VCaP (cell line): Measurements from ENCODE around the gene SPOUT1.
"Not testable (repeated sequence)": the region's sequence is repeated elsewhere in the genome, so short reads cannot be mapped to it uniquely, and the experiment has no call there.

Source experiments
- H3K27ac ChIP-seq: fragments of 450-650 bp; 2 replicates; pipeline ENCODE4 v1.5.1; 2017
- CTCF ChIP-seq: fragments of 450-650 bp; conservative IDR thresholded peaks from 2 replicates; pipeline ENCODE4 v1.5.1; 2017; ENCODE audit warnings: mild to moderate bottlenecking, moderate library complexity

The SPOUT1 gene

GRCh38 chr9:128860937-128861336, 31.3 kb upstream of the SPOUT1 start:
- H3K27ac ChIP-seq = no peak overlapping the region; the same call in 1 of the 2 replicates
- no peak for TF ChIP-seq CTCF

GRCh38 chr9:128858476-128858875, 28.9 kb upstream of the SPOUT1 start:
- H3K27ac ChIP-seq = not testable (repeated sequence)

DNA sequence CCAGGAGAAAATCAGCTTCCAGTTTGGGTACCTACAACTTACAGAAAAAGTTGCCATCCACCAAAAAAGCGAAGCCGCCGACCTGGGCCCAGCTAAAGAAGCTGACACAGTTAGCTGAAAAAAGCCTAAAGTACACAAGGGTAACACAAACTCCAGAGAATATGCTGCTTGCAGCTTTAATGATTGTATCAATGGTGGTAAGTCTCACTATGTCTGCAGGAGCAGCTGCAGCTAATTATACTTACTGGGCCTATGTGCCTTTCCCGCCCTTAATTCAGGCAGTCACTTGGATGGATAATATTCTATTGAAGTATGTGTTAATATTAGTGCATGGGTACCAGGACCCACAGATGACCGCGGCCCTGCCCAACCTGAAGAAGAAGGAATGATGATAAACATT, 24.9 kb upstream of the SPOUT1 start:
- peak overlapping the region; percentile 91 for H3K27ac ChIP-seq

DNA sequence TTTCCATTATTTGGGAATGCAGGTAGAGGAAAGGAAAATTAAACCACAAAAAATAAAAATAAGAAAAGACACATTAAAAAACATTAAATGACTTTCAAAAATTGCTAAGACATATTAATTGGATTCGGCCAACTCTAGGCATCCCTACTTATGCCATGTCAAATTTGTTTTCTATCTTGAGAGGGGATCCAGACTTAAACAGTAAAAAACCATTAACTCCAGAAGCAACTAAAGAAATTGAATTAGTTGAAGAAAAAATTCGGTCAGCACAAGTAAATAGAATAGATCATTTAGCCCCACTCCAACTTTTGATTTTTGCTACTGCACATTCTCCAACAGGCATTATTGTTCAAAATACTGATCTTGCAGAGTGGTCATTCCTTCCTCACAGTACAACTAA, 23.1 kb upstream of the SPOUT1 start:
- peak overlapping the region; percentile 91 for H3K27ac ChIP-seq

GRCh38 chr9:128851779-128852600, 22.4 kb upstream of the SPOUT1 start:
- TF ChIP-seq CTCF = peak; percentile 86
- H3K27ac ChIP-seq = peak overlapping the region; percentile 91

DNA sequence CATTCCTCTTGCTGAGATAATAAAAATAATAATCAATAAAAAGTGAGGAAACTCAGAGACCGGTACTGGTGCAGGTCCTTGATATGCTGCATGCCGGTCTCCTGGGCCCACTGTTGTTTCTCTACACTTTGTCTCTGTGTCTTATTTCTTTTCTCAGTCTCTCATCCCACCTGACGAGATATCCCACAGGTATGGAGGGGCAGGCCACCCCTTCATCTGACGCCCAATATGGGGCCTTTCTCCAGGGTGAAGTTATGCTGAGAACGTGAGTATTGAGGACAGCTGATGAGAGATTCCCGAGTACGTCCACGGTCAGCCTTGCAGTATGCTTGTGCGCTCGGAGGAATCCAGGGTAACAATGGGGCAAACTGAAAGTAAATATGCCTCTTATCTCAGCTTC, 21.4 kb upstream of the SPOUT1 start:
- H3K27ac ChIP-seq = not testable (repeated sequence)

GRCh38 chr9:128847803-128848202, 18.2 kb upstream of the SPOUT1 start:
- no peak for TF ChIP-seq CTCF
- H3K27ac ChIP-seq = no peak overlapping the region

GRCh38 chr9:128846680-128847030, 17.1 kb upstream of the SPOUT1 start:
- no peak overlapping the region for H3K27ac ChIP-seq

GRCh38 chr9:128845186-128845931, 15.8 kb upstream of the SPOUT1 start:
- no peak overlapping the region for H3K27ac ChIP-seq
- no peak for TF ChIP-seq CTCF

More at GRCh38 chr9:128846680-128847030, 17.1 kb upstream of the SPOUT1 start:
- TF ChIP-seq CTCF = no peak

DNA sequence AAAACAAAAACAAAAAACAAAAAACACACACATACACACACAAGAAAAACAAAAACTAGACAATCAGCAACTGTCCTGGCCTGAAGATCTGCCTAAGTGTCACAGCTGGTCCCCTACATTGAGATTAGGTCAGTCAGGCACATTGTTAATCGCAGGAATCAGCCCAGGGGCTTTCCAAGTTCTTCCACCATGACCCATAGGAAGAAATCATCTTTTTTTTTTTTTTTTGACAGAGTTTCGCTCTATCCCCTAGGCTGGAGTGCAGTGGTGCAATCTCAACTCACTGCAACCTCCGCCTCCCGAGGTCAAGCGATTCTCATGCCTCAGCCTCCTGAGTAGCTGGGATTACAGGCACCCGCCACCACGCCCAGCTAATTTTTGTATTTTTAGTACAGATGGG, 13.6 kb upstream of the SPOUT1 start:
- not testable (repeated sequence) for H3K27ac ChIP-seq
